NCI-H2081 (cell line): Measurements from ENCODE around the gene NCOA7.
"Not testable (repeated sequence)": the region's sequence is repeated elsewhere in the genome, so short reads cannot be mapped to it uniquely, and the experiment has no call there.

ENCODE experiments used
- DNase-seq, 2 experiments: peaks; one replicate each; lab custom pipeline; 2025; lab: John Stamatoyannopoulos, UW

Gene NCOA7

DNA sequence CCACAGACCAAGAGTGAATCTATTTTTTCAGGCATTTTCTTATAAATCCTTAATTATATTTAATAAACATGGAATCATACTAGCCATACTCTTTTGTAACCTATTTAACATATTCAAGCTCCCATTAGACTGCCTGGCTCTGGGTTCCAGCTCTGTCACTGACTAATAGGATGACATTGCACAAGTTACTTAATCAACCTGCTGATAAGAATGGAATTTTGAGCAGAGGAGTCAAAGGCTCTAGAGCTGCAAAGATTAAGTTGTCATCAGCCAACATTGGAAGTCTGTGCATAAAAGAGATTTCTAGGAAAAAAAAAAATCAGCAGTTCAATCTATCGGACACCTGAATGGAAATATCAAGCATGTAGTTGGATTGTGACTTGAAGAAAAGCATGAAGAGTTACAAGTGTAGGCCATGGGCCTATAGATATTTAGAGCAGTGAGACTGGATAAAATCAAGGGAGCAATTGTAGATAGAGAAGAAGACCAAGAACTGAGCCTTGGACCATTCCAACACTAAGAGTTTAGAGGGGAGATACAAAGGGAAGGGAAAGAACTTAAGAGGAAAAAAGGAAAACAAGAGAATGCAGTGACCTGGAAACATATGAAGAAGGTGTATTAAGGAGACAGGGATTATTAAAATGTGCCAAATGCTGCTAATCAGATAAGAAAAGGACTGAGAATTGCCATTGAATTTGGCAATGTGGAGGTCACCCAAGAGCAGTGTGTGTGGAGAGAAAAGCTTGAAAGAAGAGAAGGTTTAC, 154.8 kb downstream of the NCOA7 start:
- DNase-seq = no peak

DNA sequence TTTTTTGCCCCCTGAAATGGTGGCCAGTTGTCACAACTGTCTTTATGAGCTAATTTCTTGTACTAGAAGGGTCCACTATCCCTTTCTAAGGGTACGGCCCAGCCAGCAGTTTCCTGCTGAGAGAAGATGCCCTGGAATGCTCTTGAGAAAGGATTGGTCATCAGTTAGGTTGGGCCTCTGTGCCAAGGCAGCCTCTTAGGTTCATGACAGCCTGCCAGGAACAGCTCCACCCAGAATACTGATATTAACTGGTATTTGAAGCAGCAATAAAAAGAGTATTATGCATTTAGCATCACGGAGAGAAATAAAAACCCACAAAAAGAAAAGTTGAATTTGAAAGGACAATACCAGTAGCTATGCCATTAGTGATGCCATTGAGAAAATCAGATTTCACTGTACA, 156.9 kb downstream of the NCOA7 start:
- no peak for DNase-seq

DNA sequence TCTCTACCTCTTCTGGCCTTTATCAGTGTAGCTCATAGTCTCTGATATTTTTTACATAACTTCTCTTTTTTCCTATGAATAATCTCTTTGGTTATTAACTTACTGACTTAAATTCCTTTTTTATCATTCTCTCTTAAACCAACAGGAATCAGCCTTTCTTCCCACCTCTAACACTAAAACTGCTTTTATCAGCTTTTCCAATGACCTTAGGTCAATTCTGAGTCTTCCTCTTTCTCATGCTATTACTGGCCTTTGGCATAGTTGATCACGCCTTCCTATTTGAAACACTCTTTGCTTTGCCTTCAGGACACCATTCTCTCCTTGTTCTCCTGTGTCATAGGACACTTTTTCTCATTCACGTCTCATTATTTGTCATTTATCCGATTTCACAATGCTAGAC, 157.7 kb downstream of the NCOA7 start:
- no peak for DNase-seq

GRCh38 chr6:125949069-125949468, 158.3 kb downstream of the NCOA7 start:
- DNase-seq = no peak

GRCh38 chr6:125950293-125950692, 159.5 kb downstream of the NCOA7 start:
- no peak for DNase-seq

DNA sequence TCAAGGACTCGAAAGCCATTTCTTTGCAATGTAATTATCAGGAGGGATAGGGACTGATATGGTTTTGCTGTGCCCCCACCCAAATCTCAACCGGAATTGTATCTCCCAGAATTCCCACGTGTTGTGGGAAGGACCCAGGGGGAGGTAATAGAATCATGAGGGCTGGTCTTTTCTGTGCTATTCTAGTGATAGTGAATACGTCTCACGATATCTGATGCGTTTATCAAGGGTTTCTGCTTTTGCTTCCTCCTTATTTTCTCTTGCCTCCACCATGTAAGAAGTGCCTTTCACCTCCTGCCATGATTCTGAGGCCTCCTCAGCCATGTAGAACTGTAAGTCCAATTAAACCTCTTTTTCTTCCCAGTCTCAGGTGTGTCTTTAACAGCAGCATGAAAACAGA, 160.0 kb downstream of the NCOA7 start:
- not testable (repeated sequence) for DNase-seq

- no peak for DNase-seq
Measured at GRCh38 chr6:125951323-125951722, 160.6 kb downstream of the NCOA7 start.

- DNase-seq = peak in 1 of 2 experiments; percentile 30
Measured at GRCh38 chr6:125952764-125953501, 162.2 kb downstream of the NCOA7 start.

- DNase-seq = peak; percentile 74 to 87
Measured at GRCh38 chr6:125953502-125953875, 162.7 kb downstream of the NCOA7 start.

- no peak for DNase-seq
Measured at GRCh38 chr6:125954735-125955339, 164.1 kb downstream of the NCOA7 start.

DNA sequence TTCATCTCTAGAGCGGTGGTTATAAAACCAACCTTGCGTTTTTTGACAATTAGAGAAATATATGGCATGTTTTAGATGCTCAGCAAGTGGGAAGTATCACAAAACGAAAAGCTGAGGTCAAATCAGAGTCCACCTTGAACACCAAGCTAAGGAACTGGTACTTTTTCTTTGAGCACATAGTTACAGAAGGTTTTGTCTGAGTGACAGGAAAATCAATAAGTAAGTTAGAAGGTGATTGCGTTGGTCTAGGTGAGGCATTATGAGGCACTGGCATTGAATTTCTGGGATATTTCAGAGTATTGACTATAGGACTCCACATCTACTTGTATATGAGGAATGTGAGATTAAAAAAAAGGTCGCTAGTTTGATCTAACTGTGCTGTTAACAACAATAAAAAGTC, 165.2 kb downstream of the NCOA7 start:
- no peak for DNase-seq

DNA sequence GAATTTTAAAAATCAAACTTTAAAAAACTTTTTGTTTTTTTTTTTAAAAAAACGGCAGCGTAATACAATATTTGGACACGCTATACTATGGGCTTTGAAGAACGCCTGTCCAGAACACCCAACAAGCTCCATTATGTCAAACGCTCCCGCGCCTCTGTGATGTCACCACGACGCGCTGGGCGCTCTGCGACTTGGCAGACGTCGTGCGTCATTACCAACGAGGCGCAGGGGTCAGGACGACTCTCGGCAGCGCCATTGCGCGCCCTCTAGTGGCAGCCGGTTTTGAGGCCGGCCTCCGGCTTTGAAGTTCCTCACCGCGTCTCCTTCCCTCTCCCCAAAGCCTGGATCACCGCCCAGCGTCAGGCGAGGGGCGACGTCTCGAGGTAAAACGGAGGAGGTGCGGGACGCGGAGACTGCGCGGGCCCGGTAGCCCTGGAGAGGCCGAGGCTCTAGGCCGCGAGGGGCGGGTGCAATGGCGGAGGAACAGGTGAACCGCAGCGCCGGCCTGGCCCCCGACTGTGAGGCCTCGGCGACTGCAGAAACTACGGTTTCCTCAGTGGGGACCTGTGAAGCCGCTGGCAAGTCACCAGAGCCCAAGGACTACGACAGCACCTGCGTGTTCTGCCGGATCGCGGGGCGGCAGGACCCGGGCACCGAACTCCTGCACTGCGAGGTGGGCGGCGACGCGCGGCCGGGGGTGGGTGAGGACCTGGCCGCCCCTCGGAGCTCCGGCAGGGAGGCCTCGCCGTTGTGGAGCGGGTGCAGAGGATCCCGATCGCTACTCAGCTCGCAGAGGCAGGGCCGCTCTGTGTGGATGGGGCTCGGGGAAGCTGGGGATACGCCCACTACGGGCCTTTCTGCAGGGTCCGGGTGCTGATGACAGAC, 166.0 kb downstream of the NCOA7 start, which contains the start of gene HINT3:
Gene HINT3 (plus strand): TSS at position 265 of the 885 bp plus-strand sequence. CDS start 208 bp downstream, at position 473.
- DNase-seq = peak; percentile 92 to 96

GRCh38 chr6:125957391-125957693, 166.6 kb downstream of the NCOA7 start:
- DNase-seq = no peak

GRCh38 chr6:125957845-125958244, 167.1 kb downstream of the NCOA7 start:
- DNase-seq = no peak

DNA sequence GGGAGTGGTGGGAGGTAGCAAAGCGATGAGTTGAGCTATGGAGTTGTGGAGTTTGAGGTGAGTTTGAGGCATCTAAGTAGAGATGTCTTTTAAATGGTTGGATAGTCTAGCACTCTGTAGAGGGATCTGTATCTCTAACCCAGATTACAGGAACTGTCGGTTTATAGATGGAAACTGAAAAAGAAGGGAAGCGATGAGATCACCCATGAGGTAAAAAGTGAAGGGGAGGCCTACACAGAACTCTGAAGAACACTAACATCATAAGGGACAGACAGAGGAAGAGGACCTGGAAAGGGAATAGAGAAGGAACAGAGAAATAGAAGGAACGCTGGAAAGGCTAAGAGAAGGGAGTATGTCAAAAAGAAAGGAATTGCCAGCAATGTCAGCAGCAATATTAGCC, 168.3 kb downstream of the NCOA7 start:
- no peak for DNase-seq

DNA sequence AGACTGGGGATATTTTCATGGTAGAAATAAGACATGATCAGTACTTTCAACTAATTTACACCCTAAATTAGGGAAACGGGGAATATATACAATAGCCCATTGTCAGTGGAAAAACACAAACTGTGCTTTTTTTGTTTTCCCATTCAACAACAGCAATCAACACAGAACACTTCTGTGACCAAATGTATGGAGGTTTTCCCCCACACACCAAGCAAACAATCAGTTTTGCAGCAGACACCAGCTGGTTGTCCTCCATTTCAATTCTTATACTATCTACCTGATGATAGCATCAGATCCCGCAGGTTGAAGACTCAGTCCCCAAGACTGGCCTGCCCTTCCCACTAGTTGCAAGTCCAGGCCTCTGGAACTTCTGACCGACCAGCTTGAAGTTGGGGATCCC, 170.4 kb downstream of the NCOA7 start:
- DNase-seq = no peak

GRCh38 chr6:125962900-125963497, 172.2 kb downstream of the NCOA7 start:
- DNase-seq = no peak

DNA sequence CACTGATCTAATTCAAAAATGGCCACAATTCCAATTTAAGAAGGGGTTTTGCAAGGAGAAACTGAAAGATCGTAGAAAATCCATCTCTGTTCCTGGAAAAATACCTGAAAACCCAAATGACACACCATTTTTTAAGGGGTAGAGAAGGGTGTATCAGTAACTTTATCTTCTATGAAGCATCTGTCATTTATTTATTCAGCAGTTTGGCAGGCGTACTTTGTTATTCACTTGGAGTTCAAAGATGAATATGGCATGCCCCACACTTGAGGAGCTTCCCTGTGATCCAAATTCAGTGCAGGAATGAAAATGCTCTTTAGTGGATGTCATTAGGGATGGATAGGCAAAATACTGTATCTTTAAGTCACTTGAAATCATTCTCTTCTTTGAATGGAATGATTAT, 173.1 kb downstream of the NCOA7 start:
- DNase-seq = no peak

GRCh38 chr6:125966569-125966968, 175.8 kb downstream of the NCOA7 start:
- DNase-seq = no peak

DNA sequence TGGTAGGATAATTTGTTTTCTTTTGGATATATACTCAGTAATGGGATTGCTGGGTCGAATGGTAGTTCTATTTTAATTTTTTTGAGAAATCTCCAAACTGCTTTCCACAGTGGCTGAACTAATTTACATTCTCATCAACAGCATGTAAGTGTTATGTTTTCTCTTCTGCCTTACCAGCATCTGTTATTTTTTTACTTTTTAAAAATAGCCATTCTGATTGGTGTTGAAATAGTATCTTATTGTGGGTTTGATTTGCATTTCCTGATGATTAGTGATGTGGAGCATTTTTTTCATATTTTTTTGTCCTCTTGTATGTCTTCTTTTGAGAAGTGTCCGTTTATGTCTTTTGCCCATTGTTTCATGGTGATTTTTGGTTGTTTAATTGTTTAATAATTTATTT, 177.7 kb downstream of the NCOA7 start:
- no peak for DNase-seq

DNA sequence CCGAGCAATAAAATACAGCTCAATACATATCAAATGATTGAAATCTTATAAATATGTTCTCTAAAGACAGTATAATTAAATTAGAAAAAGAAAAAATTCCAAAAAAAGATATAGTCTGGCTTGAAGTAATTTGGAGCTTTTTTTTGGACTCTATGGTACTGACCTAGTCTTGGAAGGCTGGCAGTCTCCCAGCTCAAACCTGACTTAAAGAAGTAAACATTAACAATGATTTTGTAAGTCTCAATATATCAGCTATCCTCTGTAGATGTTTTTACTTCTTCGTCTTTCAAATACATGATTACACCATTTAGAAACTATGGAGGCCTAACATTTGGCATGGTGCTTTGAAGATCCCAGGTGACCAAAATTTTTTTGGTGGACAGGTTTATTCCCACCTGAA, 180.0 kb downstream of the NCOA7 start:
- no peak for DNase-seq

DNA sequence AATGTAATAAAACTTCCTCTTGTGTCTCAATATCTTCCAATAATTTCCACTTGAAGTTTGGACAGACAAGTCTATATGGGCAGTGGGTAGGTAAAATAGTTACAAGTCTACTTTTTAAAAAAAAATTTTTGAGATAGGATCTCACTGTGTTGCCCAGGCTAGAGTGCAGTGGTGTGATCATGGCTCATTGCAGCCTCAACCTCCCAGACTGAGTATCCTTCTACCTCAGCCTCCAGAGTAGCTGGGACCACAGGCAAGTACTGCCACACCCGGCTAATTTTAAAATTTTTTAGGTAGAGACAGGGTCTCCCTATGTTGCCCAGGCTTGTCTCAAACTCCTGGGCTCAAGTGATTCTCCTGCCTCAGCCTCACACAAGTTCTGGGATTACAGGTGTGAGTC, 181.7 kb downstream of the NCOA7 start:
- DNase-seq = not testable (repeated sequence)
